Measurements from ENCODE around the gene TMEM63A.
"Not testable (repeated sequence)": the region's sequence is repeated elsewhere in the genome, so short reads cannot be mapped to it uniquely, and the experiment has no call there.

TMEM63A gene

DNA sequence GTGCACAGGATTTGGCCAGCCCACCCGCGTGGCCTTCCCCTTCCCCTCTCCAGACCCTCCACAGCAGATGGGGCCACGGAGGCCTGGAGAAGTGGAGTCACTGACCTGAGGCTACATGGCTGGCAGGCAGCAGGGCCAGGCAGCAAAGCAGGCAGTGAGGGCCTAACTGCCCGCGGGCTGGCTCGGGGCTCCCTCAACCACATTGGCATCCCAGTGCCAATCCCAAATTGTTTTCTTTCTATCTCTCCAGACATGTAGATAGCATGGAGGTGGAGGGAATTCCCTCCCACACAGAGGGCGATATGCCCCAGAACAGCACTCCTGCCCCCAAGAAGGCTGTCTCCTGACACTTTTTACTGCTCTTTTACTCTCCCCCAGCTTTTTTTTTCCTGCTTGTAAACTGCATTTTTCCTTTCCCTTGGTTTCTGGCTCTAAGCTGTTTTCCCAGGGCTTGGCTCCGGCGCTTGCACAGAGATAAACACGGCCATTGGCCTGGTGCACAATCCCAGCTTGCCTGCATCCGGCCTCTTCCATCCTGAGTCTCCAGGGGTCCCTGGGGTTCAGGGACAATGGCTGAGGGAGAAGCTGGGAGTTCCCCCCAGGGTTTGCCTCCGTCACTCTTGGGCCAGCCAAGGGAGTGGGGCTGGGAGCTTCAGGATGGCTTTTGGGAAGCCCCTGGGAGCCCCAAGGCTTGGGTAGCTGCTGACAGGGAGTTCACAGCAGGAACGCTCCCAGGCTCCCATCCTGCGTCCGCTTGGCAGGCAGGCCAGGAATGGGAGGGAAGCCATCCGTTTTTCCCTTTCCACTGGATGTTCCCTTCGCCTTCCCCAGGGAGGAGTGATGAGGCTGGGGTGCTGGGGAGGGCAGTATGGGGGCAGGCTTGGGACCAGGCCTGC lies 65.3 kb downstream of the TMEM63A start:
- DNase-seq, result no peak

DNA sequence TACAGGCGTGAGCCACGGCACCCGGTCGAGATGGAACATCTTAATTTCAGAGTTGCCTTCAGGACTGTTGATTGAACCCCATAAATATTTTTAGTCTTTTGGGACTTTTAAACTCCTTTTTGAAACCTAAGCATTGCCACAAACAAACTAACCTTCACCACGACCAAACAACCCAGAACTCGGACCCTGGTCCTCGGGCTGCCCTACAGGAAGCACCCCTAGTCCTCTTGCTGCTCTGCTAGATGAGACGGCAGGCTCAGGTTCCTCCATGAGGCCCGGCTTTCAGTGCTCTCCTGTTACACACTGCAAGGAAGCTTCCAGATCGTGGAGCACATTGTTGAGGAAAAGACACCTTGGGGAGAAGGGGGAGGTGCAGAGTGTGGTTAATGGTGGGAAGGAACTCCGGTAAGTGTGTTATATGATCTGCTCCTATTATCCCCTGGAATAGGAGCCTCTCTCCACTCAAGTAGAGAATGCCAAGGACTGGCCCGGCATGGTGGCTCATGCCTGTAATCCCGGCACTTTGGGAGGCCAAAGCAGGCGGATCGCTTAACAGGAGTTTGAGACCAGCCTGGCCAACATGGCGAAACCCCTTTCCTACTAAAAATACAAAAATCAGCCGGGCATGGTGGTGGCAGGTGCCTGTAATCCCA lies 66.5 kb downstream of the TMEM63A start:
- peak; percentile 88 for DNase-seq

DNA sequence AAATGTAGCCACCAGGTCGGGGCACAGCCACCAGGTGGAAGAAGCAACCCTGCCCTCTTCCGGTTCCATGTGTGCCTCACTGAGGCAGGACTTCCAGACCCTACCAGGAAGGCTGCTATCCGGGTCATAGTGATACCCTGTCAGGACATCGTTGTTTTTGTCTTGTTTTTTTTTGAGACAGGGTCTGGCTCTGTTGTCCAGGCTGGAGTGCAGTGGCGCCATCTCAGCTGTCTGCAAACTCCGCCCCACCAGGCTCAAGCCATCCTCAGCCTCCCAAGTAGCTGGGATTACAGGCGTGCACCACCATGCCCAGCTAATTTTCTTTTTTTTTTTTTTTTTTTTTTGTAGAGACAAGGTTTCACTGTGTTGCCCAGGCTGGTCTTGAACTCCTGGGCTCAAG lies 67.1 kb downstream of the TMEM63A start:
- DNase-seq, result not testable (repeated sequence)

DNA sequence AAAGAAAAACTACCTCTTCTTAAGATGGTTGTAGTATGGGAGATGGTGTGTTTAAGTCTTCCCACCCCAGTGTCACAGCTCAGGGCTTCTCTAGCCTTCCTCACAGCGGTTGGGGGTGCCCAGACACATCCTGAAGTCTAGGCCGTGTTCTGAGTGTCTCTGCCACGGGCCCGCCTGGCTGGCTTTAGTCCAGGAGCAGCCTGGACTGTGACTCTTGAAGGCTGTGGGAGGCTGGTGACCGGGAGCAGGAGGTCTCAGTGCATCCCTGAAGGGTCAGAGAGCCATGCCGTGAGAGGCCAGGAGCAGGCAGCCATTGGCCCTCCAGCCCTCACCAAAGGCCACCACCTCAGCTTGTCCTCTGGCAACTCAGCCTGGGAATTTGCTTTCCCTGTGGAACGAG lies 67.8 kb downstream of the TMEM63A start:
- DNase-seq, result no peak

DNA sequence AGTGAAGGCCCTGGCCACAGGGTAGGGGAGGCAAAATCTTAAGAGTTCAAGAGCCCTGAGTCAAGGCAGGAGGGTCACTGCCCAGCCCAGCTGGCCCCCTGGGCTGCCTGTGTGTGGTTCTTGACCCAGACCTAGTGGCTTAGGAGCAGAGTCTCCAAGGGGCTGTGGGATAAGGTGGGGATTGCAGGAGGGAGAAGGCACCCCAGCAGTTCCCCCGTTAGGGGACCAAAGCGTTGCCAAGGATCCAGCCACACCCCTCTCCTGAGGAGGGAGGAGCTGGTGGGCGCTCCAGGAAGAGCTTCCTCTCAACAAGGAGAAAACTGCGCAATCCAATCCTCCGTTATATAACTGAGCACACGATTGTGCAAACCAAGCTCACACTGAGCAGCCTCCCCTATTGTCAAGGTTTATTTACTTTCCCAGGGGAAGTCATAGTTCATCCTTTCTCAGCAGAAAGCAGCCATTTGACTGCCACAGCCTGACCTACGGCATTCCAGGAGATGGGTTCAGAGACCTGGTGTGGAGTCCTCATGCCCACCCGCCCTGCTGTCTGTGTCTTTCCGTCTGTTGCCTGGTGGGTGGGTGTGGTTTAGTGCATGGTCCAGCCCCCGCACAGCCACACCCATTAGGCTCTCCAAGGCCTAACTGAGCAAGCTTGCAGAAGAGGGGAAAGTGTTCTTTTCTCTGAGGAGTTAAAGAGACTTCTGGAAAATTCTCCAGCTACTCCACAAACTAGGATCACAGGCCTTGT lies 68.8 kb downstream of the TMEM63A start:
- DNase-seq, result peak; percentile 44

DNA sequence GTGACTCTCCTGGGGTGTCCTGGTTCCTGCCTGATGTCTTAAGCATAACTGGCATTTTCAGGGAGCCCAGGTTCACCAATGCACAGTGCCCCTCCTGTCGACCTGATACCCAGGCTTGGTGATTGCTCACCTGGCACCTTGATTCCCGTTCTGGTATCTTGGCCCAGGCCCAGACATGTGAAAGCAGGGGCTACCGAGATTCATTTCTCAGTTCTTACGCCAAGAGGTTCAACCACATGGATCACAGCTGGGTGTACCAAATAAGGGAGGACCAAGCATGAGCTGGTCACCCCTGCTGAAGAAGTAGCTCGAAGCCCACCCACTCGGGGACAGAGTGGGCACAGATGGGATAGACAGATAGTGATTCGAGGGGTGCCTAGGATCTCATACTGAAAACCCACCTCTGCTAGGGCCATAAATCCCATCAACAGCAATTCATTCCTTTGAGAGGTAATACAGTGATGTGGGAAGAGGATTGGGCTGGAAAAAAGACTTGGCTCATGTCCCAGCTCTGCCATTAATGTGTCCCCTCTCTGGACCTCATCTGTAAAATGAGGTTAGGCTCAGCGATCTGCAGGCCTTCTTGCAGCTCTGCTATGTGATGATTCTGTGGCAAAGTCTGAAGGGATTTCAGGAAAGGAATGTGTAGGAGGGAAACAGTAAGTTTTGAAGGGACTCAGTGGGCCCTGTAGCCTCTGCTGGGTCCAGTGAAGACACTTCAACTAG lies 69.5 kb downstream of the TMEM63A start:
- DNase-seq, result peak; percentile 80

DNA sequence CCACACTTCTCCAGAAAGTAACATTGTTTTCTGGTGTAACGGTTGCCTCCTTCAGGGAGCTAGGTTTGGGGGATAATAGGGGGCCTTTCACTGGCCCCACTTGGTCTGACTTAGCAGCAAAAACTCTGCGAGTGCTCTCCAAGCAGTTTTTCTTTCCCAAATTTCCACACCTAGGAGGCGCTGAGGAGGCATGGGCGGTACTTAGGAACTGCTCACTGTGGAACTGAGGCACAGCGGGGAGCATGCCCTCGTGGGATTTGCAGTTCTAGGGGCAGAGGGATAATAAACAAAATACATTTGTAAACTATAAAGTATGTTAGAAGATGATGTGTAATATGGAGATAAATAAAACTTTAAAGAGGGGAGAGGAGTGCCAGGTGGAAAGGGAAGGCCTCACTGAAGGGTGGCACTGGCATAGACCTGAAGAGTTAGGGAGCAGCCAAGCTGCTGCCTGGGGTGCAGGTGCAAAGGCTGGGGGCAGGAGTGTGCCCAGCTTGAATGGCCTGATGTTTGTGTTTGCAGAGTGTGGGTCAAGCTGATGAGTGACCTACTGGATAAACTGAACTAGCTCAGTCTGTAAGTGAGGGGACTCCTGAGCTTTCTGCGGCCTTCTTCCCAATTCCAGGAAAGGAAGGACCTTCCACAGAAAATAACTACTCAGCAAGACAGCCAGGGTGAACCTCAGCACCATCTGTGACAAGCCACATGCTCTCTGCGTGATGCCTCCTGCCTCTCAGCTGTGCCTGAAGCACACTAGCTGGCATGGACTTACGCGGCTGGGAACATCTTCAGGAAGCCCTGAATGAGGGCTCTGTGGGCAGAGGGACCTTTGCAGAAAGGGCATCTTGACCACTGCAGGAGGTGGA lies 70.3 kb downstream of the TMEM63A start:
- no peak for DNase-seq

DNA sequence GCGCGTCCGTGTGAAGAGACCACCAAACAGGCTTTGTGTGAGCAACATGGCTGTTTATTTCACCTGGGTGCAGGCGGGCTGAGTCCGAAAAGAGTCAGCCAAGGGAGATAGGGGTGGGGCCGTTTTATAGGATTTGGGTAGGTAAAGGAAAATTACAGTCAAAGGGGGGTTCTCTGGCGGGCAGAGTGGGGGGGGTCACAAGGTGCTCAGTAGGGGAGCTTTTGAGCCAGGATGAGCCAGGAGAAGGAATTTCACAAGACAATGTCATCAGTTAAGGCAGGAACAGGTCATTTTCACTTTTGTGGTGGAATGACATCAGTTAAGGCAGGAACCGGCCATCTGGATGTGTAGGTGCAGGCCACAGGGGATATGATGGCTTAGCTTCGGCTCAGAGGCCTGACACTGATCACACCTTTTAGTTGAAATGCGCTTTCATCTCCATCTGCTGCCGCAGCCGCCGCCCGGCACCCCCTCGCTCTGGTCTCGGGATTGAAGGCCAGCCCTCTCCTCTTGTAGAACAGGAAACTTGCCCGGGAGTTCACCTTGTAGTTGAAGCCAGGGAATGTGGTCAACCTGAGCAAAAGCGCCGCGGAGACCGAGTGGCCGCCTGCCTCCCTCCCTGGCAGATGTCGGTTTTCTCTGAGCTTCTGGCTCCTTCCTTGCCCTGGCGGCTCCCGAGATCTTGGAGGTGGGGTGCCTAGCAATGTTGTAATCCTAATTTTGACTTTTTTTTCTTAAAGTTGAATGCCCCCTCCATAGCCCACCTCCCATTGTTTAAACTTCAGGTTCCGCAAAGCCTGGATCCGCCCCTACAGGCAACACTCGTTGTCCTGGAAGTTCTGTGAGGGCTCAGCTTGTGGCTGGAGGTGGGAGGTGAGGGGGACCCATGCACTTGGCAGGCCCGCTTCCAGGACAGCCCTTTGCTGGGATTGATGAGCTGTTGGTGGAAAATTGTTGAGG lies 71.3 kb downstream of the TMEM63A start:
- DNase-seq, result not testable (repeated sequence)

DNA sequence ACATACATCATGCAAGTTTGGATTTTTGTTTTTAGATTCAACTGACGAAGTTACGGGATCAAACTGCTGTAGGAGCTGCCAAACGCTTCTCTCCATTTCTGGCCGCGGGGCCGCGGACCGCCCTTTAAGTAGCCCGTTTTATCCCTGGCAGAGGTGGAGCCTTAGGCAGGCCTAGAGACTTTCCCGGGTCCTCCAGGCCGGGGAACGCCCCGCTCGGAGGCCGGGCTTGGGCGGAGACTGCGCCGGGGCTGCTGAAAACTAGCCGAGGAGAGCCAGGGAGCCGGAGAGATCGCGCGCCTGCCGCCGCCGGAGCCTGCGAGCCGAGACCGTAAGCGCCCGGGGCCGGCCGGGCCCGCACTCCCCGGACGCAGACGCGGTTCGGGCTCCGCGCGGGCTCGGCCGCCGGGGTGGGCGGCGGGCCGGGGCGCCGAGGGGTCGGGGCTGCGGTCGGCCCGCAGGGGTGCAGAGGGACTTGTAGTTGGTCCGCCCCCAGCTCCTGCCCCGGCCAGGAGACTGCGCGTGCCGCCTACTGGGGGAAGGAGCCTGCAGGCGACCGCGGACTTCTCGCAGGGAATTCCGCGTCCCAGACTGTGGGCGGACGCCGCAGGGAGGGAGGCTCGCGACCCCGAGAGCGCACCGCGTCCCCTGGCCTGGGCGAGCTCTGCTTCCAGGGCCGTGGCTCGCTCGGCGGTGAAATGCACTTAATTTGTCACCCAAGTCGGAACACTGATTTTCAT lies 72.2 kb downstream of the TMEM63A start, which contains the start of gene EPHX1:
Gene EPHX1 (plus strand): TSS at position 283 of the 737 bp plus-strand sequence. CDS start 18,606 bp downstream, outside the sequence.
- DNase-seq, result peak; percentile 93

DNA sequence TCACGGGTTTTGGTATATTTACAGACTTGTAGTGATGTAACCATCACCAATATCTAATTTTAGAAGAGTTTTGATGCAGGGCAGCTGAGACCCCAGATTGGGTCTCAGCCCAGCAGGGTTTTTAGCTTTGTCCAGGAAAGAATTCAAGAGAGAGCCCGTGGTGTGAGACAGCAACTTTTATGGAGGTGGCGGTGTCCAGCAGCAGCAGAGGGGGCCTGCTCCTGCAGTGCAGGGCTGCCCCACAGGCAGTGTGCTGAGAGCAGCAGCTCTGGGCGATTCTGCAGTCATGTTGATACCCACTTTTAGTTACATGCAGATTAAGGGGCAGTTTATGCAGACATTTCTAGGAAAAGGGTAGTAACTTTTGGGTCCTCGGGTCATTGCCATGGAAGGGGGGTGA lies 74.0 kb downstream of the TMEM63A start:
- no peak for DNase-seq

DNA sequence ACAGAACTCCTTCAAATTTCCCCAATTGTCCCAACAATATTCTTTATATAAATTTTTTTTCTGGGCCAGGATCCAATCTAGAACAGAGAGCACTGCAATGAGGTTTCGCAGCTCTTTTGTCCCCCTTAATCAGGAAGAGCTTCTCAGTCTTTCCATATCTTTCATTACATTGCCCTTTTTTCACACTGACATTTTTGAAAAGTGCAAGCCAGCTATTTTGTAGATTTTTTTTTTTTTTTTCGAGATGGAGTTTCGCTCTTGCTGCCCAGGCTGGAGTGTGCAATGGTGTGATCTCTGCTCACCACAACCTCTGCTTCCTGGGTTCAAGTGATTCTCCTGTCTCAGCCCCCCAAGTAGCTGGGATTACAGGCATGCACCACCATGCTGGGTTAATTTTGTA lies 75.4 kb downstream of the TMEM63A start:
- not testable (repeated sequence) for DNase-seq

DNA sequence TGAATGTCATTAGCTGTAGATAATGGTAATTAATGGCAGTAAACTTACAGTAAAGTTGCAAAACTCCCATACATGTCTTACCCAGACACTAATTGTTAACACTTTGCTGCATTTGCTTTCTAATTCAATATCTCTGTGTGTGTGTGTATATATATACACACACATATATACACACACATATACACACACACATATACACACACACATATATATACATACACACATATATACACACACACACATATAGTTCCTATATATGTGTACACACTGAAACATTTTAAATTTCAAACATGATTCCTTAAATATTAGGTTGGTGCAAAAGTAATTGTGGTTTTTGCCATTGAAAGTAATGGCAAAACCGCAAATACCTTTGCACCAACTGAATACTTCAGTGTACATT lies 75.9 kb downstream of the TMEM63A start:
- DNase-seq, result no peak

DNA sequence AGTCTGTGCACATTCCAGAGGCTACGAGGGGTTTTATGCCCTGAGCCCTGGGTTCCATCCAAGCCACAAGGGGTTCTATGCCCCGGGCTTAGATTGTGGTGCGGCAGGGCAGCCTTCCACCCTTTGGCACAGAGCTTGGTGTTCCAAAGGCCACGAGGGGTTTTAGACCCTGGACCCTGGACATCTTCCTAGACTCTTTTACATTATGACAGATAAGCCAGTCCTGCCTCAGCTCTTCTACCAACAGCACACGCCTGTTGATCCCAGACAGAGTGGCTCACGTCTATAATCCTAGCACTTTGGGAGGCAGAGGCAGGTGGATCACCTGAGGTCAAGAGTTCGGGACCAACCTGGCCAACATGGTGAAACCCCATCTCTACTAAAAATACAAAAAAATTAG lies 81.0 kb downstream of the TMEM63A start:
- not testable (repeated sequence) for DNase-seq

DNA sequence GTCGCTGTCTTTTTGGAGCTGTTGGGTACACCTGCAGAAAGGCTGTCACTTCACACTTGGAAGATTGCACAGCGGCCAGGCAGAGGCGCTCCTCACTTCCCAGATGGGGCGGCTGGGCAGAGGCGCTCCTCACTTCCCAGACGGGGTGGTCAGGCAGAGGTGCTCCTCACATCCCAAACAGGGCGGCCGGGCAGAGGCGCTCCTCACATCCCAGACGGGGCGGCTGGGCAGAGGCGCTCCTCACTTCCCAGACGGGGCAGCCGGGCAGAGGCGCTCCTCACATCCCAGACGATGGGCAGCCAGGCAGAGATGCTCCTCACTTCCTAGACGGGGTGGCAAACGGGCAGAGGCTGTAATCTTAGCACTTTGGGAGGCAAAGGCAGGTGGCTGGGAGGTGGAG lies 86.1 kb downstream of the TMEM63A start:
- not testable (repeated sequence) for DNase-seq

Measured in DMS79 treated with DMSO at 0.1 percent for 48 hours (cell line).